Liver (tissue), 9 donors: Measurements from ENCODE around the gene DICER1. TPM values are rescaled to one million over a fixed set of nuclear protein-coding genes. Genes with fewer than 3 reads are reported as not detected.

ENCODE experiments used
- DNase-seq: peaks from one replicate; pipeline ENCODE4 v3.0.0-alpha.2; 2017; ENCODE audit warnings: low spot score
- H3K27ac ChIP-seq, 2 donors: one replicate each; pipeline ENCODE4 v1.7.0; 2013; ENCODE audit warnings: inconsistent platforms in 2 of 2, low read length in 2 of 2, control low read depth in 1 of 2, low read depth in 1 of 2, mild to moderate bottlenecking in 1 of 2
- H3K27me3 ChIP-seq, 4 donors: one replicate each; pipeline versions ENCODE4 v1.6.1 to v1.7.0; 2013; ENCODE audit warnings: low read length in 3 of 4, inconsistent platforms in 1 of 4, mild to moderate bottlenecking in 1 of 4, moderate library complexity in 1 of 4; ENCODE audit not compliant: control insufficient read depth in 4 of 4, insufficient read depth in 4 of 4
- H3K36me3 ChIP-seq, 4 donors: one replicate each; pipeline versions ENCODE4 v1.6.1 to v1.7.0; 2013; ENCODE audit warnings: low read length in 3 of 4, mild to moderate bottlenecking in 3 of 4, low read depth in 1 of 4, moderate library complexity in 1 of 4; ENCODE audit not compliant: control insufficient read depth in 4 of 4, insufficient read depth in 3 of 4
- H3K4me1 ChIP-seq, 4 donors: one replicate each; pipeline versions ENCODE4 v1.6.1 to v1.7.0; 2013; ENCODE audit warnings: low read length in 3 of 4, mild to moderate bottlenecking in 3 of 4, moderate library complexity in 1 of 4; ENCODE audit not compliant: control insufficient read depth in 4 of 4, insufficient read depth in 4 of 4
- H3K4me3 ChIP-seq, 3 donors: one replicate each; pipeline versions ENCODE4 v1.6.1 to v1.7.0; 2013; ENCODE audit warnings: low read length in 3 of 3, control low read depth in 1 of 3, low read depth in 1 of 3, mild to moderate bottlenecking in 1 of 3
- H3K9ac ChIP-seq, 2 donors: one replicate each; pipeline ENCODE4 v1.7.0; 2013; ENCODE audit warnings: low read length in 2 of 2, mild to moderate bottlenecking in 2 of 2, moderate library complexity in 2 of 2, control low read depth in 1 of 2, low read depth in 1 of 2
- H3K9me3 ChIP-seq, 4 donors: one replicate each; pipeline versions ENCODE4 v1.6.1 to v1.7.0; 2013; ENCODE audit warnings: low read length in 3 of 4; ENCODE audit not compliant: control insufficient read depth in 4 of 4
- EGR1 ChIP-seq, 2 donors: IDR thresholded peaks; 2 replicates each; pipeline ENCODE4 v1.6.1; 2016 to 2018; ENCODE audit warnings: antibody characterized with exemption in 2 of 2, low read depth in 2 of 2
- FOXA1 ChIP-seq: IDR thresholded peaks from 2 replicates; pipeline ENCODE4 v1.6.1; 2016; ENCODE audit warnings: antibody characterized with exemption
- FOXA2 ChIP-seq: IDR thresholded peaks from 2 replicates; pipeline ENCODE4 v1.6.1; 2016; ENCODE audit warnings: antibody characterized with exemption
- GABPA ChIP-seq, 2 donors: IDR thresholded peaks in 1 of 2; conservative IDR thresholded peaks in 1 of 2; 2 replicates each; pipeline ENCODE4 v1.6.1; 2016; ENCODE audit warnings: antibody characterized with exemption in 2 of 2, mild to moderate bottlenecking in 1 of 2, moderate library complexity in 1 of 2
- JUND ChIP-seq, 2 donors: IDR thresholded peaks; 2 replicates each; pipeline ENCODE4 v1.6.1; 2016; ENCODE audit warnings: antibody characterized with exemption in 2 of 2
- RAD21 ChIP-seq, 2 donors: IDR thresholded peaks; 2 replicates each; pipeline ENCODE4 v1.6.1; 2016; ENCODE audit warnings: antibody characterized with exemption in 2 of 2, mild to moderate bottlenecking in 2 of 2
- RXRA ChIP-seq, 2 donors: IDR thresholded peaks; 2 replicates each; pipeline ENCODE4 v1.6.1; 2017 to 2018; ENCODE audit warnings: antibody characterized with exemption in 2 of 2, mild to moderate bottlenecking in 1 of 2
- SP1 ChIP-seq: IDR thresholded peaks from 2 replicates; pipeline ENCODE4 v1.6.1; 2018; ENCODE audit warnings: antibody characterized with exemption, mild to moderate bottlenecking
- TAF1 ChIP-seq: conservative IDR thresholded peaks from 2 replicates; pipeline ENCODE4 v1.6.1; 2016; ENCODE audit warnings: antibody characterized with exemption, mild to moderate bottlenecking
- YY1 ChIP-seq: IDR thresholded peaks from 2 replicates; pipeline ENCODE4 v1.6.1; 2016; ENCODE audit warnings: antibody characterized with exemption, mild to moderate bottlenecking
- WGBS: extraction: QIAGEN DNeasy Blood & Tissue Kit; methylation state at CpG from one replicate; pipeline ENCODE4 v1.1.7; 2013; 5-methylcytosine and 5-hydroxymethylcytosine counted together
- polyA plus RNA-seq, 2 donors: library from polyadenylated mRNA; stranded (reverse) in 1 of 2; unstranded in 1 of 2; fragments of 200-250 nt in 1 of 2; fragments of >200 nt in 1 of 2; fragmentation: Nextera tagmentation in 1 of 2; extraction: Ambion mirVana in 1 of 2; gene quantifications; one replicate each; pipeline versions ENCODE4 v1.2.1 to v1.2.3, GENCODE V29; 2013 to 2015
- total RNA-seq, 2 donors: library from RNA; depleted of rRNA; stranded (reverse); fragments of >200 nt; gene quantifications; one replicate each; pipeline ENCODE4 v1.2.3, GENCODE V29; 2014
- TF ChIP-seq, protein P1 (sequence below): IDR thresholded peaks from 2 replicates; pipeline ENCODE4 v1.6.1; 2016; ENCODE audit warnings: antibody characterized with exemption
- TF ChIP-seq, protein P2 (sequence below): fragments of 150-350 bp; IDR thresholded peaks from 2 replicates; pipeline ENCODE4 v1.5.1; 2017; ENCODE audit warnings: improper control_type of control experiment, low read depth, low read length; ENCODE audit not compliant: missing input control
- TF ChIP-seq, protein P3 (sequence below): IDR thresholded peaks from 2 replicates; pipeline ENCODE4 v1.6.1; 2016; ENCODE audit warnings: antibody characterized with exemption
- TF ChIP-seq, protein P4 (sequence below): IDR thresholded peaks from 2 replicates; pipeline ENCODE4 v1.6.1; 2016; ENCODE audit warnings: antibody characterized with exemption, mild to moderate bottlenecking
- TF ChIP-seq, protein P5 (sequence below): IDR thresholded peaks from 2 replicates; pipeline ENCODE4 v1.6.1; 2016; ENCODE audit warnings: antibody characterized with exemption
- donor health status: healthy.
- donor health status: healthy.
- donor health status: healthy.
- donor health status: healthy.
- donor health status: healthy.

Gene DICER1
- total and polyA plus RNA-seq, 4 donors: 7.5 to 43.6 (median 20.3) TPM

DNA sequence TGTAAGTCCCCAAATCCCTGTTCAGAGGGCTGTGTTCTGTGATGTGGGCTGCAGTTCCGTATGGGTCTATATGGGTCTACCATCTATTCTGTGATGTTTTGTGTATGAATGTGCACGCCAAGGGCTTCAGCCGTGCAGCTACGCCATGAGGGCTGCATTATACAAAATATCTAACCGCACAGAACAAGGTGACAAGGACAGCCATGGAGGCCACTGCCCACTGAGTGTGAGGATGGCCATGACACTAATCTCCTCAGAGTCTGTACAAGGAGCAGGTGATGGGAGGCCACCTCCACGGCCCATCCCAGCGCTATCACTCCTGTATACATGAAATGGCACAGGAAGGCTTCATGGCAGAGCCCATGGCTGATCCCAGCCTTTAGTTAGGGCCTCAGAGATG, 102.0 kb downstream of the DICER1 start (continued):
- TF ChIP-seq, protein P1, sequence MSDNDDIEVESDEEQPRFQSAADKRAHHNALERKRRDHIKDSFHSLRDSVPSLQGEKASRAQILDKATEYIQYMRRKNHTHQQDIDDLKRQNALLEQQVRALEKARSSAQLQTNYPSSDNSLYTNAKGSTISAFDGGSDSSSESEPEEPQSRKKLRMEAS: no peak

DNA sequence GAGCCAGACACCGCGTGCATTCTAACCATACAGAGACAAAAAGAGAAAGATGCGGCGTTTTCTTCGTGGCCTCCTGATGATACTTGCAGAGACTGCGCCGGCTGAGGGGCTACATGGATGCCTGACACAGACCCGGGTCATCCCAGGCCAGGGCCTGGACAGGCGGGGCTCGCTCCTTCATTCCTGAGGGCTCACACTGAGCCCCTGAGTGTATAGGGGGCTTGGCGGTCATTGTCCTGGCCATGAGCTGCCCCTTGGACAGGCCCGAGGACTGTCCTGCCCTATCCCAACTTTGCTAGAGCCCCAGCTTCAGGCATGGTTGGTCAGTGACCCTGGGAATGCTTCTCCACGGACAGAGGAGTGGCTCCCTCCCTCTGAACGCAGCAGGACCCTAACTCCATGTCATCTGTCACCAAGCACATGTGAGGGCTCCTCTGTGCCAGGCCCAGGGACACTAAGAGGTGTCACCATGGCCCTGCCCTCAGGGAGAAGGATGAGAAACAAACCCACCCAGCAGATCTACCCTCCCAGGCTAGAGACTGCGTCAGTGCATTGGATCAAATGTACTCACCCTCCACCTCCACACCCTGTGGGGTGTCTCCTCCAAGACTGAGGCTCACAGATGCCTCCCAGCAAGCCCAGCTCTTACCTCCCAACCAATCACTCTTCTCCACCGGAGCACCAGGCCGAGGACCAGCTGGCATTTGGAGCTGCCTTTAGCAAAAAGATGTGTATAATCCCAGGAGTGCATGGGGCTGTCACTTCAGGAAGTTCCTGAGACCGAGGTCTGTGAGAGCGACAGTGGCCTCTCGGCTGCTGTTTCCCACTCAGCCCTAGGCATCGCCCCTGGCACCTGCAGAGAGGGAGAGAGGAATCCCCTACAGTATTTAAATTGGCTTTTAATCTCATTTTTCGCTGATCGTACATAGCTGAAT, 102.7 kb downstream of the DICER1 start:
- no peaks in the 10 kb centered on the region for H3K27me3 ChIP-seq
- 87% methylated on average over 23 of the region's 23 CpGs for WGBS
- no peak for DNase-seq

DNA sequence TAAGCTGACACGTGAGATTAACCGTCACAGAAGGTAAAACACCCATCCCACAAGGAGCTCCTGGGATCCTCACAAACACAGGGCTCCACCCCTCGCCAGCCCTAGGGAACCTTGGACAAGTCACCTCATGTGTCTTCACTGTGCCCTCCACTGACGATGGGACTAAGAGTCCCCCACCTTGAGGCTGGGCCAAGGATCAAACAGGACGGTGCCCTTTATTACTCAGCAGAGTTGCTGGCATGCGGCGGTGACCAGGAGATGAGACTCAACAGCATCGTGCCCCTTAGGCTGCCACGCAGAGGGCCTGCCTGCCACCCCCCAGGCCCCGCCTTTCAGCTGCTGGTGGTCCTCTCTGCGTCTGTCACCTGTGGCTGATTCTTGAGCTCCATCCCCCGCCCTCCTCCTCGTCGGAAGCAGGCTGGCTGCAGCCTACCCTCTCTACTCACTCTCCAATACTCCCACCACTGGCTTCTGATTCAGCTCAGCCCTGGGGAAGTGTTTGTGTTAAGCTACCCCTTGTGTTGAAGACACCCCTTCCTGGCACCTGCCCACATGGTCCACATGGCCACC, 105.2 kb downstream of the DICER1 start:
- no peak overlapping the region for H3K27ac ChIP-seq
- no peak overlapping the region for H3K9ac ChIP-seq
- H3K4me1 ChIP-seq: no peaks in the 10 kb centered on the region
- DNase-seq: no peak
- no peaks in the 10 kb centered on the region for H3K36me3 ChIP-seq
- no peaks in the 10 kb centered on the region for H3K27me3 ChIP-seq
- no peaks in the 10 kb centered on the region for H3K9me3 ChIP-seq
- 82% methylated on average over 14 of the region's 14 CpGs for WGBS
- H3K4me3 ChIP-seq: no peak overlapping the region
- TF ChIP-seq, protein P2, sequence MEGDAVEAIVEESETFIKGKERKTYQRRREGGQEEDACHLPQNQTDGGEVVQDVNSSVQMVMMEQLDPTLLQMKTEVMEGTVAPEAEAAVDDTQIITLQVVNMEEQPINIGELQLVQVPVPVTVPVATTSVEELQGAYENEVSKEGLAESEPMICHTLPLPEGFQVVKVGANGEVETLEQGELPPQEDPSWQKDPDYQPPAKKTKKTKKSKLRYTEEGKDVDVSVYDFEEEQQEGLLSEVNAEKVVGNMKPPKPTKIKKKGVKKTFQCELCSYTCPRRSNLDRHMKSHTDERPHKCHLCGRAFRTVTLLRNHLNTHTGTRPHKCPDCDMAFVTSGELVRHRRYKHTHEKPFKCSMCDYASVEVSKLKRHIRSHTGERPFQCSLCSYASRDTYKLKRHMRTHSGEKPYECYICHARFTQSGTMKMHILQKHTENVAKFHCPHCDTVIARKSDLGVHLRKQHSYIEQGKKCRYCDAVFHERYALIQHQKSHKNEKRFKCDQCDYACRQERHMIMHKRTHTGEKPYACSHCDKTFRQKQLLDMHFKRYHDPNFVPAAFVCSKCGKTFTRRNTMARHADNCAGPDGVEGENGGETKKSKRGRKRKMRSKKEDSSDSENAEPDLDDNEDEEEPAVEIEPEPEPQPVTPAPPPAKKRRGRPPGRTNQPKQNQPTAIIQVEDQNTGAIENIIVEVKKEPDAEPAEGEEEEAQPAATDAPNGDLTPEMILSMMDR: no peak
- TF ChIP-seq, protein P3, sequence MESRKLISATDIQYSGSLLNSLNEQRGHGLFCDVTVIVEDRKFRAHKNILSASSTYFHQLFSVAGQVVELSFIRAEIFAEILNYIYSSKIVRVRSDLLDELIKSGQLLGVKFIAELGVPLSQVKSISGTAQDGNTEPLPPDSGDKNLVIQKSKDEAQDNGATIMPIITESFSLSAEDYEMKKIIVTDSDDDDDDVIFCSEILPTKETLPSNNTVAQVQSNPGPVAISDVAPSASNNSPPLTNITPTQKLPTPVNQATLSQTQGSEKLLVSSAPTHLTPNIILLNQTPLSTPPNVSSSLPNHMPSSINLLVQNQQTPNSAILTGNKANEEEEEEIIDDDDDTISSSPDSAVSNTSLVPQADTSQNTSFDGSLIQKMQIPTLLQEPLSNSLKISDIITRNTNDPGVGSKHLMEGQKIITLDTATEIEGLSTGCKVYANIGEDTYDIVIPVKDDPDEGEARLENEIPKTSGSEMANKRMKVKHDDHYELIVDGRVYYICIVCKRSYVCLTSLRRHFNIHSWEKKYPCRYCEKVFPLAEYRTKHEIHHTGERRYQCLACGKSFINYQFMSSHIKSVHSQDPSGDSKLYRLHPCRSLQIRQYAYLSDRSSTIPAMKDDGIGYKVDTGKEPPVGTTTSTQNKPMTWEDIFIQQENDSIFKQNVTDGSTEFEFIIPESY: no peak
- TF ChIP-seq RAD21 (IDR thresholded peaks at IDR 0.05) (no peak), EGR1 (IDR thresholded peaks at IDR 0.05; ENCODE audit: low read depth in 2 of 2) (no peak), JUND (IDR thresholded peaks at IDR 0.05) (no peak), YY1 (no peak), SP1 (no peak), FOXA1 (no peak), TAF1 (no peak), RXRA (IDR thresholded peaks at IDR 0.05) (no peak)
- TF ChIP-seq, protein P1: no peak
- TF ChIP-seq, protein P4, sequence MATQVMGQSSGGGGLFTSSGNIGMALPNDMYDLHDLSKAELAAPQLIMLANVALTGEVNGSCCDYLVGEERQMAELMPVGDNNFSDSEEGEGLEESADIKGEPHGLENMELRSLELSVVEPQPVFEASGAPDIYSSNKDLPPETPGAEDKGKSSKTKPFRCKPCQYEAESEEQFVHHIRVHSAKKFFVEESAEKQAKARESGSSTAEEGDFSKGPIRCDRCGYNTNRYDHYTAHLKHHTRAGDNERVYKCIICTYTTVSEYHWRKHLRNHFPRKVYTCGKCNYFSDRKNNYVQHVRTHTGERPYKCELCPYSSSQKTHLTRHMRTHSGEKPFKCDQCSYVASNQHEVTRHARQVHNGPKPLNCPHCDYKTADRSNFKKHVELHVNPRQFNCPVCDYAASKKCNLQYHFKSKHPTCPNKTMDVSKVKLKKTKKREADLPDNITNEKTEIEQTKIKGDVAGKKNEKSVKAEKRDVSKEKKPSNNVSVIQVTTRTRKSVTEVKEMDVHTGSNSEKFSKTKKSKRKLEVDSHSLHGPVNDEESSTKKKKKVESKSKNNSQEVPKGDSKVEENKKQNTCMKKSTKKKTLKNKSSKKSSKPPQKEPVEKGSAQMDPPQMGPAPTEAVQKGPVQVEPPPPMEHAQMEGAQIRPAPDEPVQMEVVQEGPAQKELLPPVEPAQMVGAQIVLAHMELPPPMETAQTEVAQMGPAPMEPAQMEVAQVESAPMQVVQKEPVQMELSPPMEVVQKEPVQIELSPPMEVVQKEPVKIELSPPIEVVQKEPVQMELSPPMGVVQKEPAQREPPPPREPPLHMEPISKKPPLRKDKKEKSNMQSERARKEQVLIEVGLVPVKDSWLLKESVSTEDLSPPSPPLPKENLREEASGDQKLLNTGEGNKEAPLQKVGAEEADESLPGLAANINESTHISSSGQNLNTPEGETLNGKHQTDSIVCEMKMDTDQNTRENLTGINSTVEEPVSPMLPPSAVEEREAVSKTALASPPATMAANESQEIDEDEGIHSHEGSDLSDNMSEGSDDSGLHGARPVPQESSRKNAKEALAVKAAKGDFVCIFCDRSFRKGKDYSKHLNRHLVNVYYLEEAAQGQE: no peak
- TF ChIP-seq, protein P5, sequence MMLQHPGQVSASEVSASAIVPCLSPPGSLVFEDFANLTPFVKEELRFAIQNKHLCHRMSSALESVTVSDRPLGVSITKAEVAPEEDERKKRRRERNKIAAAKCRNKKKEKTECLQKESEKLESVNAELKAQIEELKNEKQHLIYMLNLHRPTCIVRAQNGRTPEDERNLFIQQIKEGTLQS: no peak

More for the DNA sequence above, 102.7 kb downstream of the DICER1 start:
- H3K9me3 ChIP-seq: no peaks in the 10 kb centered on the region
- no peak overlapping the region for H3K9ac ChIP-seq
- no peak overlapping the region for H3K27ac ChIP-seq
- H3K4me1 ChIP-seq: no peaks in the 10 kb centered on the region
- no peak overlapping the region for H3K4me3 ChIP-seq
- no peaks in the 10 kb centered on the region for H3K36me3 ChIP-seq
- TF ChIP-seq, protein P1: no peak
- TF ChIP-seq FOXA2 (no peak), RXRA (IDR thresholded peaks at IDR 0.05) (no peak), FOXA1 (no peak), JUND (IDR thresholded peaks at IDR 0.05) (no peak), GABPA (IDR thresholded peaks at IDR 0.05 in 1 of 2, conservative IDR thresholded peaks at IDR 0.05 in 1 of 2) (no peak)
